ENCODE data around the gene PAFAH1B2.
"Not testable (repeated sequence)": the region's sequence is repeated elsewhere in the genome, so short reads cannot be mapped to it uniquely, and the experiment has no call there.

Gene PAFAH1B2

DNA sequence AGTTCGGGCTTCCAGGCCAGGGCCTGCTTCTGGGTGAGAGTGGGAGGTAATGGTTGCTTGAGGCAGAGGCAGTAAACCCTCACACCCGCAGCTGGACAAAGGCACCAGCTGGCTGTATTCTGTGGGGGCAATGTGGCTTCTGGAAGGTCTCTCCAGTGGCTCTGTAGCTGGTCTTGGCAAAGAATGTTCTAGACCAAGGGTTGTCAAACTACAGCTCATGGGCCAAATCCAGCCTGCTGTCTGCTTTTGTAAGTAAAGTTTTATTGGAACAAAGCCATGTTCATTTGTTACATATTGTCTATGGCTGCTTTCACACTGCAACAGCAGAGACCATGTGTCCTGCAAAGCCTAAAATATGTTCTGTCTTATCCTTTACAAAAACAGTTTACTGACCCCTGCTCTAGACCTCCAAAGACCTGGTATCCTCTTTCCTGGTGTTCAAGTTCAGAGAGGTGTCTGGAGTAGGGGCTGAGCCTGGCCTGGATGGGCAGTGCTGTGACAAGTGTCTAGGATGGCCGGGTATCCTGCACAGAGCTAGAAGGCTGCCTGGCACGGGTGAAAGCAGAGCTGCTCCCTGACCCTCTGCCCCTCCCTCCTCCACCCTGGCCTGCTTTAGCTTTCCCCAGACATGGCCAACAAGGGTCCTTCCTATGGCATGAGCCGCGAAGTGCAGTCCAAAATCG, 58.4 kb downstream of the PAFAH1B2 start:
- no peak for DNase-seq (ENCODE audit: low read depth in 3 of 3)

DNA sequence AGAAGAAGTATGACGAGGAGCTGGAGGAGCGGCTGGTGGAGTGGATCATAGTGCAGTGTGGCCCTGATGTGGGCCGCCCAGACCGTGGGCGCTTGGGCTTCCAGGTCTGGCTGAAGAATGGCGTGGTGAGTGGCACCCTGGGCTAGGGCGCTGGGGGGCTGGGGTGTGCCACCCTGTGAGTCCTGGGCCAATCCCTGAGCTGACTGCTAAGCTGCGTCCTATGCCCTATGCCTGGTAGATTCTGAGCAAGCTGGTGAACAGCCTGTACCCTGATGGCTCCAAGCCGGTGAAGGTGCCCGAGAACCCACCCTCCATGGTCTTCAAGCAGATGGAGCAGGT, 59.0 kb downstream of the PAFAH1B2 start:
- no peak for DNase-seq (ENCODE audit: low read depth in 3 of 3)

DNA sequence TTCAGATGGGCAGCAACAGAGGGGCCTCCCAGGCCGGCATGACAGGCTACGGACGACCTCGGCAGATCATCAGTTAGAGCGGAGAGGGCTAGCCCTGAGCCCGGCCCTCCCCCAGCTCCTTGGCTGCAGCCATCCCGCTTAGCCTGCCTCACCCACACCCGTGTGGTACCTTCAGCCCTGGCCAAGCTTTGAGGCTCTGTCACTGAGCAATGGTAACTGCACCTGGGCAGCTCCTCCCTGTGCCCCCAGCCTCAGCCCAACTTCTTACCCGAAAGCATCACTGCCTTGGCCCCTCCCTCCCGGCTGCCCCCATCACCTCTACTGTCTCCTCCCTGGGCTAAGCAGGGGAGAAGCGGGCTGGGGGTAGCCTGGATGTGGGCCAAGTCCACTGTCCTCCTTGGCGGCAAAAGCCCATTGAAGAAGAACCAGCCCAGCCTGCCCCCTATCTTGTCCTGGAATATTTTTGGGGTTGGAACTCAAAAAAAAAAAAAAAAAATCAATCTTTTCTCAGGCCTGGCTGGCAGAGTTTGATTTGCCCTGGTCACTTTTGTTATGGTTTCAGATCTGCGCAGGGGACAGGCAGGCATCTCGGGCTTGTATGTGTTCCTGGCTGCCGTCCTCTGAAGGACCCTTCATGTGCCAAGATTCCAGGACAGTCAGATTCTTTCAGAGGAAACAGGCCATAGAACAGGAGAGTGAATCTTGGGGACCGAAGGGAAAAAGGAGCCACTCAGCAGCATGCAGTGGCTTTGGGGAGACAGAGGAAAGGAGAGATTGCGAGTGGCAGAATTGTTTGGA, 60.4 kb downstream of the PAFAH1B2 start:
- no peak for DNase-seq (ENCODE audit: low read depth in 3 of 3)

DNA sequence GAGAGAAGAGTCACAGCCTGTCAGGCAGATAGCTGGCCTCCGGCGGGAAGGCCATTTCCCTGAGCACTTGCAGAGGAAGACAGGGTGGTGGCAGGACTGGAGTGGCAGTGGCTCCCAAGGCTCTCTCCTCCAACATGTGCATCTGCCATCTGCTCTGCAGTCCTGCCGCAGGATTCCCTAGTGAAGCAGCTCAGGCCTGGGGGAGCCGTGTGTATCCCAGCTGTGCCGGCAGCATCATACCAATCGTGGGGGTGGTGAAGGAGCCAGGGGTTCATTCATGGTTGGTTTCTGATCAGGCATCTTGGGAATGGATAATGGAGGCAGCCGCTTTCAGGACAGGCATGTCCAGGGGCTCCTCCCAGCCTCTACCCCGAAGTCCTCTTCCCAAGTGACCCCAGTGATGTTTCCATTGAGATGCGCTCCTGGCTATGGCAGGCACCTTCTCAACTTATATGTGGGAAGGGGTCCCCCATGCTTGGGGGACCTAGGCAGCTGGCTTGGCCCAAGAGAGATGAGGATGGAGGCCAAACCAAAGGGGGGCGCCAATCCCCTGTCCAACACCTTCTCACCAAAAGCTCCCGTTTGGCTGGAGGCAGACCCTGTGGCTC, 61.2 kb downstream of the PAFAH1B2 start:
- no peak for DNase-seq (ENCODE audit: low read depth in 3 of 3)

DNA sequence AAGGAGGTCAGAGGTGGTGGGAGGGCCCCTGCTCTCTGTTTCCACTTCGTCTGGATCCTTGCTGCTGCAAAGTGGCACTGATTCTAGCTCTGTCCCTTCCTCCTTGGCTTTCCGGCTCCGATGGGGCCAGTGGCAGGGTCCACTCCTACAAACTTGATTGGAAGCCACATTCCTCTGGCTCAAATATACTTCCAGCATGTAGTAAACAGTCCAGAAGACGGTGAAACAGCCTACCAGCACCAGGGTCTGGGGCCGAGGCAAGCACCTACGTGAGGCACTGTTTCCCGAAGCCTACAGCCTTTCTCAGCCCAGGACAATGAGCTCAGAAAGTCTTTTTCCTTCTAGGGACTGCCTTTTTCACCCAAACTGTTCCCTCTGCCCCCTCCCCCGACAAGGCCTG, 62.0 kb downstream of the PAFAH1B2 start:
- DNase-seq (ENCODE audit: low read depth in 3 of 3), result not testable (repeated sequence)

DNA sequence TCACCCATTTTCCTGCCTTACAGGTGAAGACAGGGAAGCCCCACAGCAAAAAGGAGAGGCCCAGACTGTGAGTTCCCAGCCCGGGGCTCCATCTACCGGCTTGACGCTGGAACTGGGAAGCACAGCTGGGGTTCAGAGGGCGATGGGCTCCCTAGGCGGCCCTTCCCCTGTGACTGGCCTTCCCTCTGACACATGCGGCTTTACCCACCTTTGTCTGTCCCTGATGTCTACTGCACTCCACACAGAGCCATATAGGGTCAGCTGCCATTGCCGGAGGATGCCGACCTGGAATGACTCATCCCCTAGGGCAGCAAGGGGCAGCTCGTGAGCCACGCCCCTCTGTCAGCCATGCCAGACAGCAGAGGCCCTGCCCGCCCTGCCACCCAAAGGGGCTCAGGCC, 62.8 kb downstream of the PAFAH1B2 start:
- DNase-seq (ENCODE audit: low read depth in 3 of 3), result not testable (repeated sequence)

DNA sequence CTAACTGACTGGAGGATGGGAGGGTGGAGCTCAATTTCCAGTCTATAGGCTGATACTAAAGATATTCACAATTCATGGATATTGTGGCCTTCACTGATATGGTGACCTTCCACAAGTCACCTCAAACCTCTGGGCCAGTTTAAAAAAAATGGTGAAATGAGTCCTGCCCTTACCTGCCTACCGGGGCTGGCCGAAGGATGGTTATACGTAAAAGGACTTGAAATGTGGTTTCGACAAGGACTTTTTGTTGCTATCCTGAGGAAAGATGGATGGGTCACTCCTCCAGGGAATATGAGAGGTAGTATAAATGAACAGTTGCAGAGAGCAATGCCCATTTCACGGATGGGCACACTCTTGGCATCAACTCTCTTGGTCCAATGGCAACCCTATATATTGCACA, 63.4 kb downstream of the PAFAH1B2 start:
- not testable (repeated sequence) for DNase-seq (ENCODE audit: low read depth in 3 of 3)

DNA sequence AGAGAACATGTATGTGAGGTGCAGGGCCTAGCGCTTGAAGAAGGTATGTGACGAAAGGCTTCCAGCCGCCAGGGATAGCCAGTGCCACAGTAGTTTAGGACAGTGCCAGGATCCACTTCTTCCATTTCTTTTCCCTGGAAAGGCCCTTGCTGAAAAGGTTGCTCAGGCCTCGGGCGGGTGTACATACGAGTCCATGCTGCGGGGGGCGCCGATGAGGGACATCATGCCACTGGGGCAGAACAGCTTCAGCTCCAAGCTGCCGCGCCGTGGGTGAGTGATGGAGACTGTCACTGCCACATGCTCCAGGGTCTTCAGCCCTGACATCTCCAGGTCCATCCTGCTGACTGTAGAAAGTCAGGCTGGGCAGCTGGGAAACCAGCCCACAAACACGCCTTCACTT, 64.6 kb downstream of the PAFAH1B2 start:
- not testable (repeated sequence) for DNase-seq (ENCODE audit: low read depth in 3 of 3)

DNA sequence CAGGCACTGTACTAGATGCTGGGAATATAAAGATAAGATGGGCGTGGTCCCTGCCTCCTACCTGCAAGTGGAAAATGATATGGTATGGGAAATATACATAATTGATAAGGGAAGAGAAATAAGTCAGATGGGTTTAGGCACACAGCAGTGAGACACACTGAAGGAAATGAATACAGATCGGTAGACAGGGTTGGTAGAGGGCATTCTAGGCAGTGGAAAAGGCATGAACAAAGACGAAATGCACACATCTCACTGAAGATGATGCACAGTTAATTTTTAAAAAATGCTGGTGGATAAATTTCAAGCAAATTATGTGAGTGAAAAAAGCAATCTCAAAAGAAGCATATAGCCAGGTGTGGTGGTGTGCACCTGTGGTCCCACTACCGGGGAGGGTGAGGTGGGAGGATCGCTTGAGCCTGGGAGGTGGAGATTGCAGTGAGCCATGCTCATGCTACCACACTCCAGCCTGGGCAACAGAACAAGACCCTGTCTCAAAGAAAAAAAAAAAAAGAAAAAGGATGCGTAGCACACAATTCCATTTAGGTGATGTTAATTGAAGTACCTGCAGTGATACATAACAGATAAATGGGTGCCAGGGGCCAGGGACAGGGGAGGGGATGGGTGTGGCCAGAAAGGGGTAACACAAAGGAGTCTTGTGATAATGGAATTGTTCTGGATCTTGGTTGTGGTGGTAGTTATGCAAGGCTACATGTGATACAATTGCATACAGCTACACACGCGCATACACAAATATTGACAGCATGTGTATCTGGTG, 65.5 kb downstream of the PAFAH1B2 start:
- DNase-seq (ENCODE audit: low read depth in 3 of 3), result not testable (repeated sequence)

DNA sequence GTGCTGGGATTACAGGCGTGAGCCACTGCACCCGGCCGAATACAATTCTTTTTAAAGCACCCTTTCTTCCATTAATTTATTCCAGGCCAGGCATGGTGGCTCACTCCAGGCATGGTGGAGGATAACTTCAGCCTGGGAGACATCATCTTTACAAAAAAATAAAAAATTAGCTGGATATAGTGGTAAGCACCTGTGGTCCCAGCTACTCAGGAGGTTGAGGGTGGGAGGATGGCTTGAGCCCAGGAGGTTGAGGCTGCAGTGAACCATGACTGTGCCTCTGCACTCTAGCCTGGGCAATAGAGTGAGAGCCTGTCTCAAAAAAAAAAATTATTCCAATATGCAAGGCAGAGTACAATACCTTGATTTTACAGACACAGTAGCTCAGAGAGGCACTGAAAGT, 66.5 kb downstream of the PAFAH1B2 start:
- DNase-seq (ENCODE audit: low read depth in 3 of 3), result no peak

DNA sequence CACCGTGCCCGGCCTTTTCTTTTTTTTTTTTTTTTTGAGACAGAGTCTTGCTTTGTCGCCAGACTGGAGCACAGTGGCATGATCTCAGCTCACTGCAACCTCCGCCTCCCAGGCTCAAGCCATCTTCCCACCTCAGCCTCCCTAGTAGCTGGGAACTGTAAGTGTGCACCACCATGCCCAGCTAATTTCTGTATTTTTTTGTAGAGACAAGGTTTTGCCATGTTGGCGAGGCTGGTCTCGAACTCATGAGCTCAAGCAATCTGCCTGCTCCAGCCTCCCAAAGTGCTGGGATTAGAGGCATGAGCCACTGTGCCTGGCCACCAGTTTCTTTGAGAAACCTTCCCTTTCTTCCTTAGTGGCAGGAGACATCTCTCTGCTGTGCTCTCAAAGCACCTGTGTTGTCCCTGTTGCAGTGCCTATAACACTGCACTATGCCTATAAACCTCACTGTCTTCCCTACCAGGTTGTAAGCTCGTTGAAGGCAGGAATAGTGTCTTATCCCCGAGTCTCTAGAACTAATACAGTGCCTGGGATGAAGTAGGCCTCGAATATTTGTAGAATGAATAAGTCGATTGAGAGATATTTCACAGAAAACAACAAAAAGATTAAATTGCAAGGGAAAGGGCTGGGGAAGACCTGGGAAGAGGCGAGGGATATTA, 68.7 kb downstream of the PAFAH1B2 start:
- DNase-seq (ENCODE audit: low read depth in 3 of 3), result no peak

DNA sequence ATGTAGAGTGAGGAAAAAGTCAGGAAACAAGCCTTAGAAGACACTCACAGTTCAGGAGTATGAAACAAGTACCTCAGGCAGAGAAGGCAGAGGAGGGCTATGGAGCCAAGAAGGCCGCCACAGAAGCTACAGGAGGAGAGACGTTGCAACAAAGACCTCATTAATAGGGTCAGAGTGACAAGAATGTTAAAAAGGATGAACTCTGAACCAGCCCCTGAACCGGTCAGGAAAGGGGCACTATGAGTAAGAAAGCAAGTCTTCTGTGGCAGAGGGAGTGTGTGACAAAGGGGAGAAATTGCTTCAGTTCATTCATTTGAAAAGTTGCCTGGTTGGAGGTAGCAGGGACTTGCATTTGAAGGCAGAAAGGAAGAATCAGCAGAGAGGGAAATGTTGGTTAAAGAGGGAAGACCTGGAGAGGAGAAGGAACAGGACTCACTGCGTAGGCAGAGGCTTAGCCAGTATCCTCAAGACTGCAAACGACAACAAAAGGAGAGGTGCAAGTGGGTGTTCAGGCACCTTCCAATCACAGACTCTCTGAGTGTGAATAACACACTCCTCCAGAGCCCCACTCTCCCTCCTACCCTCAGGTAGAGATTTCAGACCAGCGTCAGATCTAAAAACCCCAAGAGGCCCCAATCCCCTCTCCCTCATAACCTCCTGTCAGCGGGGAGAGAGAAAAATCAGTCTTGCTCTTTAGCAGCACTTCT, 70.5 kb downstream of the PAFAH1B2 start:
- no peak for DNase-seq (ENCODE audit: low read depth in 3 of 3)

DNA sequence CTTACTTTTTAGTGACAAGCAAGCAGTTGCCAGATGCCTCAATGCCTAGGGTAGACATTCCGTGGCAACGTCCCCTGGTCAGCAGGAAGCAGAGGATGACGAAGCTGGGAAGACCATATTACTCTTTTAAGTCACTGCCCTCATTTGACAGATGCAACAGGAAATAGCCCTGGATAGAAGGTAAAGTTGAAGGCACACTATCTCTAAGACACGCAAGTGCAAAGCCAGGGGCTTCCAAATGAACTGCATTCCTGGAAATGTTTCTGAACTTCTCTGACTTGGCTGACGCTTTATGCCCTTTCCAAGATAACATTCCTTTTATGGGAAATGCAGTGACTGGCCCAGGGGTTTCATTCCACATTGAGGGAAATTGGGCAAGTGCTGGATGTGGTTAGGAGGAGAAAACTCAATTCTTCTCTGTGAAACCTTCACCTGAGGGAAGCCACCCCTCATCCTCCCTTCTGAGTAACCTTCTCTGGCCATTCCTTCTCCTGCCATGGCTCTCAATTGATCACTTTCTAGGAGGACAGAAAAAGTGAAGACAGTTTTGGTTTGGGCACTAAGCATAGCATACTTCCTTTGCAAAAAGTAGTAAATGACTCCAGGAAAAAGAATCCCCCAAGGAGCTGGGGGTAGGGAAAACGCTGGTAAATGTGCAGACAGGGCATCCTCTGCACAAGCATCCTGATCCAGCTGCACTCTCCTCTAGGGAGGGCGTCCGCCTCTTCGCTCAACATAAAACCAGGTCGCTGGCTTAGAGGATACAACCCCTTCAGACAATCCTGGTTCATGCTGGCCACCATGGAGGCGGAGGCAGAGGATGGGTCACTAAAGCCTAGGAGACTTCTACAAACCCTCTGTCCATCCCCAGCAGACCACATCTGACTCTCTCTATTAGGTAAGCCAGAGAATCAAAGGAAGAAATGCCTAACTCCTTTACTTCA, 73.3 kb downstream of the PAFAH1B2 start:
- no peak for DNase-seq (ENCODE audit: low read depth in 3 of 3)

DNA sequence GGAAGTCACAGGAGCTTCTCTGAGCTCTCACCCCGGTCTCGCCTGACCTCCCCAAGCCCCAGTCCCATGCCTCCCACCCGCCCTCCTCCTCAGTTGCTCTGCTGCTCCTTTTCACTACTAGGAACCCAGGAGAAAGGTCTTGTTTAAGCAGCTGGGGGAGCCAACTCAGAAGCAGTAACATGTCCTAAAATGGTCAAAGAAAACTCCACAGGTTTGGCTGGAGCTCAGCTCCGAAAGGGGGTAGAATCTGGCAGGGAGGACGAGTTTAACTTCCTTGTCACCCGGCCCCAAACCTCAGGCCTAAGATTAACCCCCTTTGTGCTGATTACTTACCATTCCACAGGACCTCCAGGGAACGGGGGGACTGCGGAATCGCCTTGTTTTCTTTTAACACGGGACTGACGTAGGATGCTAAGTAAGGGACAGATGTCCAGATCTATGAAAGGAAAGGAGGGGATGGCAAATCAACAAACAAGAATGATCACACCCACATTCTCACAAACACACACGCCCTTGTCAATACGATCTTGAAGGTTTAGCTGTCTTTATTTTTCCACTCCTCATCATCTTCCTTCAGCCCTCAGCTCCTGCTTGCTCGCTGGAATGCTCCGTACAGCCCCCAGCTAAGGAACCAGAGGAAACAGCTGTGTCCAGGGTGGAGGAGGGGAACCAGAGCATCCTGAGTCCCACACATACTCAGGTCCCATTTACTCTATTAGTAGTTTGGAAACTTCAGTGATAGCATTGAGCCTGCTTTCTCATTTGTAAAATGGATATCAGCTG, 74.2 kb downstream of the PAFAH1B2 start:
- DNase-seq (ENCODE audit: low read depth in 3 of 3), result no peak

DNA sequence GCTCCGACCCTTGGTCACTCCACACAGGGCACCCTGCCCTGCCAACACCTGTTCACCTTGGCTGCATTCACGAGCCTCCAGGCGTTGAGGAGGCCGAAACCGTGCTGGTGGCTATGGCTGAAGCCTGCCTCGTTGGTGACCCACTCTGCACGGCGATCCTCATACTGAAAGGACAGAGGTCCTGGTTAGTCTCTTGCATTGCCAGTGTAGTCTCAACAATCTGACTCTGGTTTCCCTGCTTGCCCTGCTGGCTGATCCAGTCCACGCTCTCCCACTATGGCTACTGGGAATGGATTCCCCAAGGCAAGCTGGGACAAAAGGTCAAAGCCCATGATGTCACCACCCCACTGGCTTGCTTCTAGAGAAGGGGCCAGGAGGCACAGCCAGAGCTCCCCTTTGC, 74.9 kb downstream of the PAFAH1B2 start:
- no peak for DNase-seq (ENCODE audit: low read depth in 3 of 3)

DNA sequence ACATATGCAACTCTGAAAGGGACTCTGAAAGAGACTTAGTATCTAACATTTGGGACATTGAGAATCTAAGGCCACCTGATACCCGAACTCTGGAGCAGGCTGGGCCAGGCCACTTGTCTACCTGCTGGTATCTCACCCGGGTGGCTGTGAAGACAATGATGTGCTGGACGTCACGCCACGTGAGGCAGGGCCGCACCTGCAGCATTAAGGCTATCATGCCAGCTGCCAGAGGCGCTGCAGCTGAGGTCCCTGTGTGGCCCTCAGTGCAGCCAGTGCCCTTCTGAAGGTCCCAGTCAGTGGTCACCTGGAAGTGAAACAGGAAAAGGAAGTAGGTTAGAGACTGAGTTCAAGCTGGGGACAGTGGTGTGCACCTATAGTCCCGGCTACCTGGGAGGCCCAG, 75.4 kb downstream of the PAFAH1B2 start:
- DNase-seq (ENCODE audit: low read depth in 3 of 3), result no peak

DNA sequence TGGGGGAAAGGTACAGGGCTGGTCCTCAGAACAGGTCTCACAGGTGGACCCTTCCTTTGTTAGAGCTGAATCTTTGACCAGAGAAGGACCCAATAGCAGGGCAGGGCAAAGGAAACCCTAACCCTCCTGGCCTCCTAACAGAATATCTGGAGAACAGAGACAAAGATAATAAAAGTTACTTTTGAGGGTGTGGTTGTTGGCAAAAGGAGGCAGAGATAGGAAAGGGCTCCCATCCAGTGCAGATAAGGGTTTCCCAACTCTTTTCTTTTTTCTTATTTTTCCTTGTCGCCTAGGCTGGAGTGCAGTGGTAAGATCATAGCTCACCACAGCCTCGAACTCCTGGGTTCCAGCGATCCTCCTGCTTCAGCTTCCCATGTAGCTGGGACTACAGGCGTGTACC, 75.9 kb downstream of the PAFAH1B2 start:
- no peak for DNase-seq (ENCODE audit: low read depth in 3 of 3)

DNA sequence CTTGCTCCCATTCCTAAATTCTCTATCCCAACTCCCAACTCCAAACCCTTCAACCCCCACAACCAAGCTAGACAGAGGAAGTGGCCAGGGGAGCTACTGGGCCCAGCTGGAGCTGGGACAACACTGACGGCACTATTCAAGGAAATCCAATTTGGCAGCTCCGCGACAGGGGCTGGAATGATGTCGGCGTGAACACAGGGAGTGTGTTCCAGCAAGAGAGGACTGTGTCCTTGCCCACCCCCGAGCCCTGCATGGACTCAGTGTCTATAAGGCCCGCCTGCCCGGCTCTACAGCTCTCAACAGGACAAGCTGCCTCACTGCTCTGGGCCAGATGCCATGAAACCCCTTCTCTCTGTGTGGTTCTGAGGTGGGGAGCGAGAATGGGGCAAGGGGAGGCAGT, 76.5 kb downstream of the PAFAH1B2 start:
- no peak for DNase-seq (ENCODE audit: low read depth in 3 of 3)
